Activated T-cell treated with anti-CD3 and anti-CD28 coated beads, Interleukin-2, amount 50 U/mL, for 4 hours (primary cell): ENCODE results near the gene DPH2. TPM values are rescaled to one million over a fixed set of nuclear protein-coding genes. Genes with fewer than 3 reads are reported as not detected.

Experiments
- ATAC-seq, 2 donors: fragments of 200-7000 bp; cut with Tn5 transposase; one replicate each; pipeline ENCODE4 v1.10.0; 2021
- DNase-seq: peaks from one replicate; pipeline ENCODE4 v3.0.0-alpha.2; 2020
- H3K27me3 Mint-ChIP-seq: one replicate; pipeline ENCODE4 v1.8.0; 2021; ENCODE audit warnings: low read depth, mixed read lengths
- H3K36me3 Mint-ChIP-seq: one replicate; pipeline ENCODE4 v1.8.0; 2022; ENCODE audit warnings: mixed read lengths; ENCODE audit not compliant: insufficient read depth
- H3K4me1 Mint-ChIP-seq: one replicate; pipeline ENCODE4 v1.8.0; 2021; ENCODE audit warnings: low read depth, mixed read lengths
- H3K4me3 Mint-ChIP-seq: one replicate; pipeline ENCODE4 v1.8.0; 2021; ENCODE audit warnings: mild to moderate bottlenecking, moderate library complexity, mixed read lengths
- H3K9me3 Mint-ChIP-seq: one replicate; pipeline ENCODE4 v1.8.0; 2021; ENCODE audit warnings: mixed read lengths
- total RNA-seq, 3 donors: library from RNA; stranded (reverse); gene quantifications; one replicate each; pipeline ENCODE4 v1.2.1, GENCODE V29; 2021

The DPH2 gene
- total RNA-seq, 3 donors from 2014 or later, result 128 to 151 (median 145) TPM

- Mint-ChIP-seq H3K27me3 (no peaks in the 10 kb centered on the region), H3K36me3 (peaks cover 2% of the 10 kb centered on the region), H3K9me3 (no peaks in the 10 kb centered on the region), H3K4me1 (no peaks in the 10 kb centered on the region), H3K4me3 (no peak overlapping the region)
- DNase-seq (no peak), ATAC-seq (no peak)
Measured at GRCh38 chr1:44002165-44002564, 32.4 kb downstream of the DPH2 start.

- H3K27me3 Mint-ChIP-seq, result no peaks in the 10 kb centered on the region
- DNase-seq (no peak), ATAC-seq (no peak)
- H3K4me1 Mint-ChIP-seq, result no peaks in the 10 kb centered on the region
- H3K9me3 Mint-ChIP-seq, result no peaks in the 10 kb centered on the region
- no peak overlapping the region for H3K4me3 Mint-ChIP-seq
- H3K36me3 Mint-ChIP-seq, result peaks cover 2% of the 10 kb centered on the region
Measured at GRCh38 chr1:44002606-44003157, 32.9 kb downstream of the DPH2 start.

- no peaks in the 10 kb centered on the region for H3K36me3 Mint-ChIP-seq
- H3K9me3 Mint-ChIP-seq, result no peaks in the 10 kb centered on the region
- DNase-seq (no peak), ATAC-seq (no peak)
- no peak overlapping the region for H3K4me3 Mint-ChIP-seq
- H3K27me3 Mint-ChIP-seq, result no peaks in the 10 kb centered on the region
- peaks cover 5% of the 10 kb centered on the region for H3K4me1 Mint-ChIP-seq
Measured at GRCh38 chr1:44008259-44008658, 38.4 kb downstream of the DPH2 start.

GRCh38 chr1:44010935-44011471 lies 41.2 kb downstream of the DPH2 start:
- H3K9me3 Mint-ChIP-seq, result no peaks in the 10 kb centered on the region
- H3K4me3 Mint-ChIP-seq, result no peak overlapping the region
- no peak for ATAC-seq
- H3K36me3 Mint-ChIP-seq, result no peaks in the 10 kb centered on the region
- no peaks in the 10 kb centered on the region for H3K27me3 Mint-ChIP-seq
- no peak for DNase-seq
- peaks cover 5% of the 10 kb centered on the region for H3K4me1 Mint-ChIP-seq

- Mint-ChIP-seq H3K36me3 (no peaks in the 10 kb centered on the region), H3K9me3 (no peaks in the 10 kb centered on the region), H3K4me3 (no peak overlapping the region), H3K4me1 (peaks cover 5% of the 10 kb centered on the region), H3K27me3 (no peaks in the 10 kb centered on the region)
- no peak for ATAC-seq
- DNase-seq, result no peak
Measured at GRCh38 chr1:44012404-44012803, 42.6 kb downstream of the DPH2 start.

- Mint-ChIP-seq H3K27me3 (no peaks in the 10 kb centered on the region), H3K4me3 (no peak overlapping the region), H3K4me1 (peaks cover 5% of the 10 kb centered on the region), H3K9me3 (no peaks in the 10 kb centered on the region), H3K36me3 (no peaks in the 10 kb centered on the region)
- DNase-seq (no peak), ATAC-seq (no peak)
Measured at GRCh38 chr1:44012941-44013609, 43.3 kb downstream of the DPH2 start.

GRCh38 chr1:44013949-44014348 lies 44.1 kb downstream of the DPH2 start:
- no peak for ATAC-seq
- DNase-seq, result no peak
- no peaks in the 10 kb centered on the region for H3K36me3 Mint-ChIP-seq
- no peaks in the 10 kb centered on the region for H3K9me3 Mint-ChIP-seq
- H3K4me1 Mint-ChIP-seq, result peaks cover 5% of the 10 kb centered on the region
- no peaks in the 10 kb centered on the region for H3K27me3 Mint-ChIP-seq
- H3K4me3 Mint-ChIP-seq, result no peak overlapping the region

GRCh38 chr1:44014365-44015104 lies 44.7 kb downstream of the DPH2 start:
- no peak for ATAC-seq
- Mint-ChIP-seq H3K36me3 (no peaks in the 10 kb centered on the region), H3K4me1 (peaks cover 5% of the 10 kb centered on the region), H3K4me3 (no peak overlapping the region), H3K9me3 (no peaks in the 10 kb centered on the region), H3K27me3 (no peaks in the 10 kb centered on the region)
- DNase-seq, result no peak

- Mint-ChIP-seq H3K4me1 (peaks cover 5% of the 10 kb centered on the region), H3K27me3 (no peaks in the 10 kb centered on the region), H3K36me3 (no peaks in the 10 kb centered on the region), H3K4me3 (no peak overlapping the region), H3K9me3 (no peaks in the 10 kb centered on the region)
- ATAC-seq (no peak), DNase-seq (no peak)
Measured at GRCh38 chr1:44015206-44015605, 45.4 kb downstream of the DPH2 start.

GRCh38 chr1:44016041-44016889 lies 46.5 kb downstream of the DPH2 start:
- DNase-seq (no peak), ATAC-seq (no peak)
- no peaks in the 10 kb centered on the region for H3K27me3 Mint-ChIP-seq
- H3K4me1 Mint-ChIP-seq, result peaks cover 5% of the 10 kb centered on the region
- H3K4me3 Mint-ChIP-seq, result no peak overlapping the region
- H3K9me3 Mint-ChIP-seq, result no peaks in the 10 kb centered on the region
- no peaks in the 10 kb centered on the region for H3K36me3 Mint-ChIP-seq

- ATAC-seq, result no peak
- no peak for DNase-seq
- Mint-ChIP-seq H3K4me3 (no peak overlapping the region), H3K4me1 (peaks cover 5% of the 10 kb centered on the region), H3K36me3 (no peaks in the 10 kb centered on the region), H3K27me3 (no peaks in the 10 kb centered on the region), H3K9me3 (no peaks in the 10 kb centered on the region)
Measured at GRCh38 chr1:44016890-44017400, 47.1 kb downstream of the DPH2 start.

- no peak for ATAC-seq
- Mint-ChIP-seq H3K36me3 (peaks cover 4% of the 10 kb centered on the region), H3K9me3 (no peaks in the 10 kb centered on the region), H3K27me3 (no peaks in the 10 kb centered on the region), H3K4me1 (no peaks in the 10 kb centered on the region), H3K4me3 (no peak overlapping the region)
- DNase-seq, result no peak
Measured at GRCh38 chr1:44019466-44019948, 49.7 kb downstream of the DPH2 start.

- DNase-seq (no peak), ATAC-seq (no peak)
- Mint-ChIP-seq H3K36me3 (peaks cover 4% of the 10 kb centered on the region), H3K4me1 (no peaks in the 10 kb centered on the region), H3K9me3 (no peaks in the 10 kb centered on the region), H3K4me3 (no peak overlapping the region), H3K27me3 (no peaks in the 10 kb centered on the region)
Measured at GRCh38 chr1:44020464-44020863, 50.7 kb downstream of the DPH2 start.

- H3K4me3 Mint-ChIP-seq, result no peak overlapping the region
- H3K9me3 Mint-ChIP-seq, result no peaks in the 10 kb centered on the region
- ATAC-seq (no peak), DNase-seq (no peak)
- no peaks in the 10 kb centered on the region for H3K27me3 Mint-ChIP-seq
- peaks cover 4% of the 10 kb centered on the region for H3K36me3 Mint-ChIP-seq
- H3K4me1 Mint-ChIP-seq, result no peaks in the 10 kb centered on the region
Measured at GRCh38 chr1:44021156-44021555, 51.3 kb downstream of the DPH2 start.
